Measurements from ENCODE around the gene B4GALNT3.

Gene B4GALNT3

GRCh38 chr12:560691-561390, 101.1 kb downstream of the B4GALNT3 start:
- peak; percentile 34 for DNase-seq

- no peak for DNase-seq
Observed at GRCh38 chr12:561391-561705, 101.6 kb downstream of the B4GALNT3 start.

GRCh38 chr12:561908-562593, 102.3 kb downstream of the B4GALNT3 start:
- DNase-seq, result peak; percentile 54

- peak; percentile 34 for DNase-seq
Observed at GRCh38 chr12:562634-563033, 102.9 kb downstream of the B4GALNT3 start.

GRCh38 chr12:563250-563781, 103.6 kb downstream of the B4GALNT3 start:
- DNase-seq, result peak; percentile 54

GRCh38 chr12:563787-564298, 104.1 kb downstream of the B4GALNT3 start:
- DNase-seq, result peak; percentile 33

GRCh38 chr12:565161-565560, 105.4 kb downstream of the B4GALNT3 start:
- DNase-seq, result peak; percentile 27

- DNase-seq, result peak; percentile 32
Observed at GRCh38 chr12:565589-566105, 105.9 kb downstream of the B4GALNT3 start.

- peak; percentile 23 for DNase-seq
Observed at GRCh38 chr12:568486-568885, 108.7 kb downstream of the B4GALNT3 start.

- peak; percentile 43 for DNase-seq
Observed at GRCh38 chr12:569091-569676, 109.4 kb downstream of the B4GALNT3 start.

GRCh38 chr12:569803-570434, 110.2 kb downstream of the B4GALNT3 start:
- DNase-seq, result peak; percentile 91

GRCh38 chr12:570435-570920, 110.7 kb downstream of the B4GALNT3 start:
- peak; percentile 84 for DNase-seq

GRCh38 chr12:570921-571794, 111.4 kb downstream of the B4GALNT3 start:
- peak; percentile 75 for DNase-seq

GRCh38 chr12:571795-572531, 112.2 kb downstream of the B4GALNT3 start:
- no peak for DNase-seq

- no peak for DNase-seq
Observed at GRCh38 chr12:572532-572899, 112.8 kb downstream of the B4GALNT3 start.

- no peak for DNase-seq
Observed at GRCh38 chr12:573232-573631, 113.5 kb downstream of the B4GALNT3 start.

GRCh38 chr12:574475-575128, 114.9 kb downstream of the B4GALNT3 start:
- no peak for DNase-seq

GRCh38 chr12:575129-575502, 115.4 kb downstream of the B4GALNT3 start:
- DNase-seq, result no peak

- peak; percentile 89 for DNase-seq
Observed at GRCh38 chr12:575948-576614, 116.3 kb downstream of the B4GALNT3 start.

GRCh38 chr12:576615-577110, 116.9 kb downstream of the B4GALNT3 start:
- no peak for DNase-seq

All from left hindlimb (tissue), 1 donor.